Epidermal melanocyte (primary cell): ENCODE data around the gene PLS1.
"Not testable (repeated sequence)": the region's sequence is repeated elsewhere in the genome, so short reads cannot be mapped to it uniquely, and the experiment has no call there.

Source experiments
- DNase-seq: peaks from one replicate; pipeline ENCODE4 v3.0.0; 2011; ENCODE audit warnings: low spot score; ENCODE audit not compliant: insufficient read length

PLS1 gene, protein sequence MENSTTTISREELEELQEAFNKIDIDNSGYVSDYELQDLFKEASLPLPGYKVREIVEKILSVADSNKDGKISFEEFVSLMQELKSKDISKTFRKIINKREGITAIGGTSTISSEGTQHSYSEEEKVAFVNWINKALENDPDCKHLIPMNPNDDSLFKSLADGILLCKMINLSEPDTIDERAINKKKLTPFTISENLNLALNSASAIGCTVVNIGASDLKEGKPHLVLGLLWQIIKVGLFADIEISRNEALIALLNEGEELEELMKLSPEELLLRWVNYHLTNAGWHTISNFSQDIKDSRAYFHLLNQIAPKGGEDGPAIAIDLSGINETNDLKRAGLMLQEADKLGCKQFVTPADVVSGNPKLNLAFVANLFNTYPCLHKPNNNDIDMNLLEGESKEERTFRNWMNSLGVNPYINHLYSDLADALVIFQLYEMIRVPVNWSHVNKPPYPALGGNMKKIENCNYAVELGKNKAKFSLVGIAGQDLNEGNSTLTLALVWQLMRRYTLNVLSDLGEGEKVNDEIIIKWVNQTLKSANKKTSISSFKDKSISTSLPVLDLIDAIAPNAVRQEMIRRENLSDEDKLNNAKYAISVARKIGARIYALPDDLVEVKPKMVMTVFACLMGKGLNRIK

DNA sequence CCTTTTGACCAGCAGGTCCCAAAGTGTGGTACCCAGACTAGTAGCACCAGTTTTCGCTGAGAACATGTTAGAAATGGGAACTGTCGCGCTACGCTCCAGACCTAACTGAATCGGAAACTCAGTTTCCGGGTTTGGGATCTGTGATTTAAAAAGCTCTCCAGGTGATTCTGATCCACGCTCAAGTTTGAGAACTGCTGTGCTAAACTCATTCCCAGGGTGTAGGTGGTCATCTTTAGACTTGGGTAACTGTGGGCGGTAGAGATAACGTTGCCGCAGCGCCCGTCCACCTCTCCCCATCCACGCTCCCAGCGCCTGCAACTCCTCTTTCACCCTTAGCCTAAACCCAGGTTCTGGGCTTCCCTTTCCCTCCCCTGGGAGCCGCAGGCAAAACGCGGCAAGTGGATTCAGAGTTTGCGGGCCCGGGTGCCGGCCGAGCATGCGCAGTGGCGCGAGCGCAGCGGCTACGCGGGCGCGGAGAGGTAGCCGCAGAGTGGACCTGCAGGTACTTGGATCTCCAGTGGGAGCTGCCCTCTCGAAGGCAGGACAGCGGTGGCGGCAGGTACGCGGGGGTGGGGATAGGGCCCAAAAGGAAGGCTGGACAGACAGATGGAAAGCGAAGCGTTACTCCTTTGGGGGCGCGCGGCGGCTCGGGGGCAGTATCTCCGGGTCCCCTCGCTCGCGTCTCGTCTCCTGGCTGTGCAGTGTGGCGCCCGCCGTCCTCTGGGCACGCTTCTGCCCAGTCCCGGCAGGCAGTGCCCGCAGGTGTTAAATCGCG lies at the start of gene PLS1:
PLS1 (plus strand) TSS at position 443 of the 775 bp plus-strand sequence. CDS start 67,845 bp downstream, outside the sequence.
- peak; percentile 75 for DNase-seq

DNA sequence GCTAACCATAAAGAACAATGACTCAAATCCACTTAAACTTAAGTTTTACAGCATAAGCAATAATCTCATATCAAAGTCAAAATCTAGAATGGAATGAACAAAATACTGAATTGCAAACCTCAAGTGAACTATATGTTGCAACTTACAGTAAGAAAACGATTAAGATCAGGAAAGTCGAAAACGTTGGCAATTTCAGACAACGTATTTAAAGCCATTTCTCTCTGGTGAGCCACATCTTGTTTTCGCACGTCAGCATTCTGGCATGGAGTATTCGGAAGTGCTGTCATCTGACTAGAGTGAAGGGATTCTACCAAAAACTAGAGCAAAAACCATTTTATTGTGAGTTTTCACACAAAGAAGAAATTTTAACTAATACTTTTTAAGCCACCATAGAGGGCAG lies 46.2 kb upstream of the PLS1 start:
- DNase-seq = no peak

DNA sequence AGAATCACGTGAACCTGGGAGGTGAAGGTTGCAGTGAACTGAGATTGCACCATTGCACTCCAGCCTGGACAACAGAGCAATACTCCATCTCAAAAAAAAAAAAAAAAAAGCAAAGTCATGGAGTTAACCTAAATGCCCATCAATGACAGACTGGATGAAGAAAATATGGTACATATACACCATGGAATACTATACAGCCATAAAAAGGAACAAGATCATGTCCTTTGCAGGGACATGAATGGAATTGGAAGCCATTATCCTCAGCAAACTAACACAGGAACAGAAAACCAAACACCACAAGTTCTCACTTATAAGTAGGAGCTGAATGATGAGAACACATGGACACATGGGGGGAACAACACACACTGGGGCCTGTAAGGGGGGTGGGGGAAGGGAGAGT lies 43.6 kb upstream of the PLS1 start:
- not testable (repeated sequence) for DNase-seq

DNA sequence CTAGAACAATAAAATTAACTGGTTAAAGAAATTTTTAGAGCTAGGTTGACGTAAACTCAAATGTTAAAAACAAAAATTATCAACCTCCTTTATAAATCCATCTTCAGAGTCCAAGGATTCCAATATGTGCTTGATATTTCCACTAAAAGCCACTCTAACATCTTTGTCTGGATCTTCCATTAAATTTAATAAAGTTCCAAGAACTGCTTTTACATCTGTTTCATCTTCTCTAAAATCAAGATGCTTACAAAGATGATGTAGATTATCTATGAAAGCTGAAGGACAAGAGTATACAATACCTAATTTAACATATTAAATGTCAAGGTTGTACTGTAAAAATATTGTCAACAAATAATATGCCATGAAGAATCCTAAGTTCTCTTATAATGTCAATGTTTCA lies 42.5 kb upstream of the PLS1 start:
- no peak for DNase-seq

DNA sequence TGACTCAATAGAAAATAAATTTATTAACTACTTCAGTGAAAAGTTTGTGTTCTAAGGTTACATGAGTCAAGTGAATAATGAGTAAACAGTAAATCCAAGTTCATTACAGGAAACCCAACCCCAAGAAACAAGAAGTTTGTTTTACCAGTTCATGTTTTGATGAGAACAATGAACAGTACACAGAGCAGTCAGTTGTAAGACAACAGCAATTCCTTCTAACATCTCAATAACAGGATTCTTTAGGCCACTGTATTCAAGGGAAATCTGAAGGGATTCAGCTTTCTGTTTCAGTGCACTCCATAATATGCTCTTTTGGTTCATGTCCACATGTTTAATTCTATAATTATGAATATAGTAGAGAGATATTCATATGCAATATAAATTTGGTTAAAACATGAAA lies 36.1 kb upstream of the PLS1 start:
- no peak for DNase-seq

DNA sequence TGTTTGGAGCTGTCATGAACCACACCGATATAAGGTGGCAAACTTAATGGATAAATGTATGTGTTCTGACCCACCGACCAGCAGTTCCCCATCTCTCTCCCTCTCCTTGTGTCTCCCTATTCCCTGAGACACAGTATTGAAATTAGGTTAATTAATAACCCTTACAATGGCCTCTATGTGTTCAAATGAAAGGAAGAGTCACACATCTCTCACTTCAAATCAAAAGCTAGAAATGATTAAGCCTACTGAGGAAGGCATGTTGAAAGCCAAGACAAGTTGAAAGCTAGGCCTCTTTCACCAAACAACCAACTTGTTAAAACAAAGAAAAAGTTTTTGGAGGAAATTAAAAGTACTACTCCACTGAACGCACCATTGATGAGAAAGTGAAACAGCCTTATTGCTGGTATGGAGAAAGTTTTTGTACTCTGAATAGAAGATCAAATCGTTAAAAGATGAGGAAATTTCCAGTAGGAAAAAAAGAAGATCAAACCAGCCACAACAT lies 32.6 kb upstream of the PLS1 start:
- no peak for DNase-seq

DNA sequence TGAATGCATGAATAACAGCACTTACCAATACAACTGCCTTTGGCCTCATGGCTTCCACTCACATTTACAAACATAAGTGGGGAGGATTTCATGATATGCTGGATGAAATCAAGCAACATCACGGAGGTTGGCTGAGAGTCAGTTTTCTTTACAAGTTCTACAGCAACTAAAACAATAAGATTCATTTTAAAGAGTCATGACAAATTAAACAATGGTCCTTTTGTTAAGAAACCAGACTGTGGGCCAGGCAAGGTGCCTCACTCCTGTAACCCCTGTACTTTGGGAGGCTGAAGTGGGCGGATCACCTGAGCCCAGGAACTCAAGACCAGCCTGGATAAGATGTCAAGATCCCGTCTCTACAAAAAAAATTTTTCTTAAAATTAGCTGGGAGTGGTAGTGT lies 30.1 kb upstream of the PLS1 start:
- no peak for DNase-seq

DNA sequence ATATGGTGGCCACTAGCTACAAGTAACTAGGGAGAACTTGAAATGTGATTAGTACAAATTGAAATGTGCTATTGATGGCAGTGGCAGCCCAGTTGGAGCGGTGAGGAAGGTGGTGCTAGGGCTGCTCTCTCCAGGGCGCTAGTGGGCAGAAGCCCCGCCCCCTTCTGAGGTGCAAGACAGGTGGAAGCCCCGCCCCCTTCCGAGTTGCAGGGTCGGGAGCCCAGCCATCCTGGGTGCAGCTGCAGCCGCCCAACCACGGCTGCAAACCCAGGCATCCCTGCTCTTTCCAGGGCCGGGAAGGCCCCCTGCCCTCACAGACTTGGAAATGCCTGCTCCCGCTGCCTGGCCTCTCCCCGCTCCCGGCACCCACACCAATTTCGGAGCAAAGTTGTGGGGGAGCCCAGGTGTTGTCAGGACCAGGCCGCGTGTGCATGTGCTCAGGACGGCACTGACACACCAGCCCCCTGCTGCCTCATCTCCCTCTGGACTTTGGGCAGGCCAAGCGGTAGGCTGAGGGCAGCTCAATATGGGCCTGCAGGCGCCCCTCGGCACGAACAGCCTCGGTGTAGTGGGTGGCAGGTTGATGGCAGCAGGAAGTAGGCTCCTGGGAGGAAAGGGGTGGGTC lies 27.7 kb upstream of the PLS1 start:
- DNase-seq = no peak

DNA sequence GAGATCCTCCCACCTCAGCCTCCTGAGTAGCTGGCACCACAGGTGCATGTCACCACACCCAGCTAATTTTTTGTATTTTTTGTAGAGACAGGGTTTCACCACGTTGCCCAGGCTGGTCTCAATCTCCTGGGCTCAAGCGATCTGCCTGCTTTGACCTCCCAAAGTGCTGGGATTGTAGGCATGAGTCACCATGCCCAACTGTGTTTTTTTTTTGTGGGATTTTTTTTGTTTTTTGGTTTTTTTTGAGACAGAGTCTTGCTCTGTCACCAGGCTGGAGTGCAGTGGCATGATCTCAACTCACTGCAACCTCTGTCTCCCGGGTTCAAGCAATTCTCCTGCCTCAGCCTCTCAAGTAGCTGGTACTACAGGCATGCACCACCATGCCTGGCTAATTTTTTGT lies 26.8 kb upstream of the PLS1 start:
- DNase-seq = not testable (repeated sequence)

DNA sequence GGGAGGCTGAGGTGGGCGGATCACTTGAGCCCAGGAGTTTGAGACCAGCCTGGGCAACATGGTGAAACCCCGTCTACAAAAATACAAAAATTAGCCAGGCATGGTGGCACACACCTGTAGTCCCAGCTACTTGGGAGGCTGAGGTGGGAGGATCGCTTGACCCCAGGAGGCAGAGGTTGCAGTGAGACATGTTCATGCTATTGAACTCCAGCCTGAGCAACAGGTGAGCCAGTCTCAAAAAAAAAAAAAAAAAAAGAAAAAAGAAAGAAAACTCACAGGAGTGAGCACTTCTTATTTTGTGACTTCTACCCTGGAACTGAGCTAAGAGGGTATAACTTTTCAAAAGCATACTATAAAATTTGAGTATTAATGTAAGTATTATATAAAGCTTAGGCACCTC lies 22.0 kb upstream of the PLS1 start:
- not testable (repeated sequence) for DNase-seq

DNA sequence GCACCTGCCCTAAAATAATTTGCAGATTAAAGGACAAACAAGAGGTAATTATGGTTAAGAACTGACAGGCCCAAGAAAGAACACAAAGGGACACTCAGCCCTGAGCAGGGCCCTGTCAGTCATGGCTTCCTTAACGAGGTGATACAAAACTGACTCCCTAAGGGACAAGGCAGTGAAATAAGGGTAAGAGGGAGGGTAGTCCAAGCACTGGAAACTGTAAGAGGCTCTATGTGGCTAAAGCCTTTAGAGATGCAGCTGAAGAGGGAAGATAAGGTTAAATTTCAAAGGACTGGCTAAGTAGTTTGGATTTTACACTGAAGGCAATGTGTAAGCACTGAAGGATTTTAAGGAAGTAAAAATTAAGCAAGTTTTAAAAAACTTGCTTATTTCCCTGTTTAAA lies 21.5 kb upstream of the PLS1 start:
- DNase-seq = no peak

DNA sequence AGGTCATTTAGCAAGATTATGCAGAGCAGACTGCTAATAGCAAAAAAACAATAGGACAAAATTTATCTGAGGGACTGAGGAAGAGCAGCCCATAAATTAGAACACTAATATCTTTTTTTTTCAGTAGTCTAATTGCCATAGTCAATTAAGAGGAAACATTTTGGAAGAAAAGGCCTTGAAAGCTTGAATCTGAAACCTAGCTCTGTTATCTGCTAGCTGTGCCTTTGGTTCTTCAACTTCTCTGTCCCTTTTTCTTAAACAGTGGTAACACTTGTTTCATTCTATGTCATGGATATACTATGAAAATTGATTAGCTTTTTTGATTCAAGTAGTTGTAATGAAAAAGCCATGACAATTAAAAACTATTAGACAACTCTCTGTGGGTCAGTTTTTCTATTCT lies 19.4 kb upstream of the PLS1 start:
- no peak for DNase-seq

DNA sequence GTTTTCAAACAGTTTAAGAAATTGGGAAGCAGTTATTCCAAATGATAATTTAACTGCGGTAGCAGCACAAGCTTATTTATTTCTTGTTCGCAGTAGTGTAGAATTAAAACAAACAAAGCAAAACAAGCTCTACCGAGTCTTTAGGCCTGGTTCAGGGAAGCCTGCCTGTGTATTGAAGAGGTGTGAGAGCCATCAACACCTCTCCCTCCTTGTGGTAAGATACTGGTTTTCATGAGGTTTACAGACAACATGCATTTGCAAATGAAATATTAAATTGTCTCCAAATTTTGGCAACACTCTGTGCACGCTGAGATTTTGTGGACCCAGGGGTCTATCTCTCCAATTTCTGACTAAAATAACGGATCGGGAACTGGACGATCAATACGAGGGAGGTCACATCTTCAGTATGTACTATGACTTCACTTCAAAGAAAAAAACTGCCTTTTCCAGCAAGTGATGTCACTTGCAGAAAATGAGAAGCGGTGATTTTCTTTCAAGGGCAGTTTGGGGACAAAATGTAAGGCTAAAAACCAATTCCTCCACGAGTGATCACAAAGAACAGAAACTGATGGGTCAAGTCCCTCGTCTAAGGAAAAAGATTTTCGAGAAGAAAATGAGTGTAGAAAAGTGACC lies 18.4 kb upstream of the PLS1 start:
- no peak for DNase-seq

DNA sequence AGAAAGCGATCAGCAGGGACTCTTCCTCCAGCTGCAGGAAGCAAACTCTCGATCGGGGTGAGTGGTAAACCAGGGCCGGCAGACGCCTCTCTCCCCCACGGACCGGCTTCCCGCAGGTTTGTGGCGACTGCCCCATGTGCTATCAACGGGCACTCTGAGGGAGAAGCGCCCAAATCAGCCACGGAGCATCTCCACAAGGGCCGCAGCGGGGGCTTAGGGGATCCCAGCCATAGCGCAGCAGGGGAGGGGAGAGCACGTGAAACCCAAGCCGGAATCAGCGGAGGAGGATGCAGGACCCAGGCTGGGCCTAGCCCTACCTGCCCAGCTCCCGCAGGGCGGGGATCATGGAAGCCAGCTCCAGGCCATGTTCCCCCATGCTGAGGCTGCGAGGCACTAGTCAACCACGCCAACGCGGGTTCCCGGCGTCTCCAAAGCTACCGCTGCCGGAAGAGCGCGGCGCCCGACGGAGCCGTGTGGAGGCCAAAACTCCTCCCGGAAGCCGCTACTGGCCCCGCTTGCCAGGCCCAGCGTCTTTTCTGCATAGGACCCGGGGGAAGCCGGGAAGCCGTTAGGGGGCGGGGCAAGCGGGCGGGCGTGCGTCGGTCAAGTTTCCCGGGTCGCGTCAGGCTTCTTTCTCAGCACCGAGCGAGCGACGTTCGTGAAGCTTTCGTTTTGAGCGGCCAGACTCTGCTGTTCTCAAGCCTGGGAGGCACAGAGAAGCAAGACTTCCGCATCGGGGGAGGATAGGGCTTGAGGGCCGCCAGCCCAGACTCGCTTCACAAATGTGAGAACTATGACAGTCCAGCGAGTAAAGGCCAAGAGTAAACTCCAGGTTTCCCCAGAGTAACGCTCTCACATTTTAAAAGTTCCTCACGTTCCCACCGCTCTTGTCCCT lies 17.6 kb upstream of the PLS1 start, which contains the start of gene ATR:
ATR (minus strand) TSS at position 405 of the 895 bp plus-strand sequence; CDS start at position 376, 29 bp downstream.
- peak; percentile 92 for DNase-seq

DNA sequence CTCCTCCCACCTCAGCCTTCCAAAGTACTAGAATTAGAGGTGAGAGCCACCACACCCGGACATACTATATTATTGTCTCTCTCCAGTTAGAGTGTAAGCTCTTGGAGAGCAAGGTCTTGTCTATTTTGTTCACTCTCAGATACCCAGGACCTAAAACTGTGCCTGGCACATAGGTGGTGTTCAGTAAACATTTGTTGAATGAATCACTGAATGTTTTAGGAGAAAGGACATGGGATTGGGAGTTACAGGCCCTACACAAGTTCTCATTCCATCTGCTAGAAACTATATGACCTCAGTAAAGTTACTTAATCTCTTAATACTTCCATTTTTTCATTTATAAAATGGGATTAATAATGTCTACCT lies 16.2 kb upstream of the PLS1 start:
- DNase-seq = no peak

DNA sequence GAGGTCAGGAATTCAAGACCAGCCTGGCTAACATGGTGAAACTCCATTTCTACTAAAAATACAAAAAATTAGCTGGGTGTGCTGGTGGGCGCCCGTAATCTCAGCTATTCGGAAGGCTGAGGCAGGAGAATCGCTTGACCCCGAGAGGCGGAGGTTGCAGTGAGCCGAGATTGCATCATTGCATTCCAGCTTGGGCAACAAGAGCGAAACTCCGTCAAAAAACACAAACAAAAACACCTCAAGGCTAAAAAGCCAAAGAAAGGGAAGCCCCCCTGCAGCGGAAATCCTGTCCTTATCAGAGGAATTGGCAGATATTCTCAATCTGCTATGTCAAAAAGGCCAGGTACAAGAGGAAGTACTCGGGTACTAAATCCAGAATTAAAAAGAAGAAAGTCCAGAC lies 15.1 kb upstream of the PLS1 start:
- DNase-seq = not testable (repeated sequence)

DNA sequence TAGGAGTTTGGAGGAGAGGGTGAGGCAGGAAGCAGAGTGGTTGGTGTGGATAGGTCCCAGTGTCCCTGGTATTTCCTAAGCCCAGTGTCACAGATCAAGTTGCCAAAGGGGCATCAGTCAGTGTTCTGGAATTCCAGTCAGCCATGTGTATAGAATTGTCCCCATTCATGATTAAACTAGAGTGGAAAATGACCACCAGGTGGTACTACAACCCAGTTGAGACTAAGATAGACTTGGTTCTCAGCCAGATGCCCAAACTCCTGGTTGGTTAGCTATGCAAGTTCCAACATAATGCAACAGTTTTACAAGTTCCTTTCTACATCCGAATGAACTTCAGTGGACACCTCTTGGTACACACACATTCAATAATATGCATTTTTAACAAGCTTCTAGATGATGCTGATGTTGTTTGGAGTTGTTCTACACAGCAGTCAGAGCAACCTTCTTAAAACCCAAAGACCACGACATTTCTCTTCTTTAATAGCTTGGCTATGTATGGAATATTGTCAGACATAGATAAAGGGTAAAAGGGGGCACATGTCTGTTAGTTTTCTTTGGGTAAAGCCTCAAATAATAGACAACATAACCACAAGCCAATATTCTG lies 9.3 kb upstream of the PLS1 start:
- peak; percentile 50 for DNase-seq

DNA sequence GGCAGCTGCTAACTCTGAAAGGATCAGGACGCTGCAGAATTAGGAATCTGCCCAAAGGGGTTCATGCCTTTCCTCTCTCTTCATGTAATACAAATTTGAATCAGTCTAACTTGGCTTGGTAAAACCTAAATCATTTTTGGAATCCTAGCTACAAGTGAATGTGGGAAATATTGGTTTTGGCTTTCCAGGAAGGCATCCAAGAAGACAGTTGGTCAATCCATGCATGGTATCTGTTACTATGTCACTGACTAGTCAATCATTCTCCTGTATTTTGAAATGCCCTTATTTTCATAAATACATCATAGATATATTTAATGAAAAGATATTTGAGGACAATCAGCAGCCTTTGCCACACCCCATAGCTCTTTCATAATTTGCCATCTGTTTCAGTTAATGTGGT lies 7.5 kb upstream of the PLS1 start:
- DNase-seq = no peak

DNA sequence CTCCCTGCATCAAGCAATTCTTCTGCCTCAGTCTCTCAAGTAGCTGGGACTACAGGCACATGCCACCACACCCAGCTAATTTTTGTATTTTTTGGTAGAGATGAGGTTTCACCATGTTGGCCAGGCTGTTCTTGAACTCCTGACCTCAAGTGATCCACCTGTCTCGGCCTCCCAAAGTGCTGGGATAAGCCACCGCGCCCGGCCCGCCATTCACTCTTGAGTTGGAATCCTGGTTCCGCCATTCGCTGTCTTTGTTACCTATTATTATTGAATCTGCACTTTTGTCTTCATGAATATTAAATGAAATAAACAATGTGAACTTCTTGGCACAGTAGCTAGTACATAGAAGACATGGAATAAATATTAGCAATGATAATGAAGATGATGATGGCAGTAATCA lies 3.9 kb upstream of the PLS1 start:
- not testable (repeated sequence) for DNase-seq

DNA sequence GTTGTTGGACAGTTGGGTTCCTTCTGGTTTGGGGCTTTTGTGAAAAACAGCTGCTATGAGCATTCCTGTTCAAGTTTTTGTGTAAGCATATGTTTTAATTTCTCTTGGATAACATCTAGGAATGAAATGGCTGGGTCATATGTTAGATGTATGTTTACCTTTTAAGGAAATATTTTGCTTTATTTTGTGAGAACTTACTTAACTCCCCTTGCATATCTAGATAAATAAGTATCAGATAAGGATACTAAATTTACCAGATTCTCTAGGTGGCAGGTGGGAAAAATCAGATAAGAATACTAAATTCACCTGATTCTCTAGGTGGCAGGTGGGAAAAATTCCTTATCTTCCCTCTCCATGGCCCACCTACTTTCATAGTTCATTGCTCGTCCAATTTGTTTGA lies 1.1 kb upstream of the PLS1 start:
- no peak for DNase-seq
